ENCODE results near the gene XRCC3. TPM values are rescaled to one million over a fixed set of nuclear protein-coding genes. Genes with fewer than 3 reads are reported as not detected.

XRCC3 gene
- total RNA-seq, 1 donor from 2014 or later: 6.9 TPM

GRCh38 chr14:103758059-103758776 lies 43.0 kb upstream of the XRCC3 start:
- no peaks in the 10 kb centered on the region for H3K27me3 ChIP-seq
- no peak for DNase-seq (ENCODE audit: extremely low spot score in 2 of 2)
- H3K27ac ChIP-seq: no peak overlapping the region
- TF ChIP-seq POLR2AphosphoS5 (IDR thresholded peaks at IDR 0.05; ENCODE audit: insufficient read depth in 1 of 2, low read depth in 1 of 2) (no peak), POLR2A (IDR thresholded peaks at IDR 0.05) (no peak)
- TF ChIP-seq, protein P1, sequence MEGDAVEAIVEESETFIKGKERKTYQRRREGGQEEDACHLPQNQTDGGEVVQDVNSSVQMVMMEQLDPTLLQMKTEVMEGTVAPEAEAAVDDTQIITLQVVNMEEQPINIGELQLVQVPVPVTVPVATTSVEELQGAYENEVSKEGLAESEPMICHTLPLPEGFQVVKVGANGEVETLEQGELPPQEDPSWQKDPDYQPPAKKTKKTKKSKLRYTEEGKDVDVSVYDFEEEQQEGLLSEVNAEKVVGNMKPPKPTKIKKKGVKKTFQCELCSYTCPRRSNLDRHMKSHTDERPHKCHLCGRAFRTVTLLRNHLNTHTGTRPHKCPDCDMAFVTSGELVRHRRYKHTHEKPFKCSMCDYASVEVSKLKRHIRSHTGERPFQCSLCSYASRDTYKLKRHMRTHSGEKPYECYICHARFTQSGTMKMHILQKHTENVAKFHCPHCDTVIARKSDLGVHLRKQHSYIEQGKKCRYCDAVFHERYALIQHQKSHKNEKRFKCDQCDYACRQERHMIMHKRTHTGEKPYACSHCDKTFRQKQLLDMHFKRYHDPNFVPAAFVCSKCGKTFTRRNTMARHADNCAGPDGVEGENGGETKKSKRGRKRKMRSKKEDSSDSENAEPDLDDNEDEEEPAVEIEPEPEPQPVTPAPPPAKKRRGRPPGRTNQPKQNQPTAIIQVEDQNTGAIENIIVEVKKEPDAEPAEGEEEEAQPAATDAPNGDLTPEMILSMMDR (IDR thresholded peaks at IDR 0.05): no peak
- no peak overlapping the region for H3K4me3 ChIP-seq
- intact Hi-C loops (cut with DNase I): no loop called here
- H3K4me1 ChIP-seq: no peaks in the 10 kb centered on the region
- H3K9me3 ChIP-seq: no peaks in the 10 kb centered on the region
- no peaks in the 10 kb centered on the region for H3K36me3 ChIP-seq

GRCh38 chr14:103755060-103755459 lies 39.8 kb upstream of the XRCC3 start:
- Histone ChIP-seq H3K36me3 (peaks cover 0 to 6% of the 10 kb centered on the region in 2 donors), H3K4me1 (no peaks in the 10 kb centered on the region), H3K27ac (no peak overlapping the region), H3K9me3 (no peaks in the 10 kb centered on the region), H3K4me3 (no peak overlapping the region), H3K27me3 (no peaks in the 10 kb centered on the region)
- DNase-seq (ENCODE audit: extremely low spot score in 2 of 2): no peak
- intact Hi-C loops (cut with DNase I): no loop called here
- TF ChIP-seq POLR2AphosphoS5 (IDR thresholded peaks at IDR 0.05; ENCODE audit: insufficient read depth in 1 of 2, low read depth in 1 of 2) (no peak), POLR2A (IDR thresholded peaks at IDR 0.05) (no peak)
- TF ChIP-seq, protein P1 (IDR thresholded peaks at IDR 0.05): no peak

- intact Hi-C loops (cut with DNase I): no loop called here
- no peak overlapping the region for H3K27ac ChIP-seq
Measured at GRCh38 chr14:103753774-103754173, 38.5 kb upstream of the XRCC3 start.

DNA sequence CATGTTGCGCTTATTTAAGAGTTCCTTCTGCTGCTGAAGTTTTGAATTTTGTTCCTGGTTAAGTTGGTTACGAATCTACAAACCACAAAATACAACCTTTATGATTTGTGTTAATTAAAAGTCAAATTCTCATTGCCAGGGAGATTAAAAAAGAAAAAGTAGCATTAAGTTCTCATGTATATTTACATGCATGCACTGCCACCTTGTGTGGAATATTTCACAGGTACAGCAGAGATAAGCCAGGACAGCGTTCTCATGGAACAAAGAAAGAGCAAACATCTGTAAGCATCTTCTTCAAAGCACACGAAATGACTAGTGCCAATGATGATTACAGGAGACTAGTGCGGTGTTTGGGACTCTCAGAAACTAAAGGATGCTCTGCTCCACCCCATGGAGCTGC lies 34.6 kb upstream of the XRCC3 start:
- no peak overlapping the region for H3K27ac ChIP-seq
- no peak for DNase-seq (ENCODE audit: extremely low spot score in 2 of 2)
- no peak overlapping the region for H3K4me3 ChIP-seq
- H3K4me1 ChIP-seq: no peaks in the 10 kb centered on the region
- peaks cover 0 to 6% of the 10 kb centered on the region in 2 donors for H3K36me3 ChIP-seq
- intact Hi-C loops (cut with DNase I): no loop called here
- H3K27me3 ChIP-seq: no peaks in the 10 kb centered on the region
- TF ChIP-seq, protein P1 (IDR thresholded peaks at IDR 0.05): no peak
- H3K9me3 ChIP-seq: no peaks in the 10 kb centered on the region

More at GRCh38 chr14:103753774-103754173, 38.5 kb upstream of the XRCC3 start:
- H3K4me1 ChIP-seq: no peaks in the 10 kb centered on the region
- no peak for DNase-seq (ENCODE audit: extremely low spot score in 2 of 2)
- no peaks in the 10 kb centered on the region for H3K27me3 ChIP-seq
- TF ChIP-seq POLR2A (IDR thresholded peaks at IDR 0.05) (no peak), POLR2AphosphoS5 (IDR thresholded peaks at IDR 0.05; ENCODE audit: insufficient read depth in 1 of 2, low read depth in 1 of 2) (no peak)
- TF ChIP-seq, protein P1 (IDR thresholded peaks at IDR 0.05): no peak
- H3K9me3 ChIP-seq: no peaks in the 10 kb centered on the region
- H3K36me3 ChIP-seq: peaks cover 0 to 6% of the 10 kb centered on the region in 2 donors
- H3K4me3 ChIP-seq: no peak overlapping the region

DNA sequence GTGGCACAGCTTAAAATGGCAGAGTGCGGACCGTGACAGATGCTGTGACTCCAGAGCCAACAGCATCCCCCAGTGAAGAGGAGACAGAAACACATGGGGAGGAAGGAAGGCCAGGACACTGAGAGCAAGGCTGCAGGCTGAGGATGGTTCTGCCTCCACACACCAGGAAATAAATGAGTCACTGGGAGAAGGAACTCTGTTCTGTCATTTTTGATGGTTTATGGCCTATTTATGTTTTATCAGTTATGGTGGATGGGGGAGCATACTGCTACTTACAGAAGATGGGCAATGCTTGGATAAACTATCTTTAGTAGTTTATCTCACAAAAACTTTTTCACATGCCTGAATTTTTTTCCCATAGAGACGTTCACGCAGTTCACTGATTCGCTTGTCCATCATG lies 34.2 kb upstream of the XRCC3 start:
- no peaks in the 10 kb centered on the region for H3K9me3 ChIP-seq
- H3K4me3 ChIP-seq: no peak overlapping the region
- H3K27me3 ChIP-seq: no peaks in the 10 kb centered on the region
- no peaks in the 10 kb centered on the region for H3K4me1 ChIP-seq
- no peak overlapping the region for H3K27ac ChIP-seq
- DNase-seq (ENCODE audit: extremely low spot score in 2 of 2): no peak
- intact Hi-C loops (cut with DNase I): no loop called here
- peaks cover 0 to 6% of the 10 kb centered on the region in 2 donors for H3K36me3 ChIP-seq
- TF ChIP-seq, protein P1 (IDR thresholded peaks at IDR 0.05): no peak
- TF ChIP-seq POLR2AphosphoS5 (IDR thresholded peaks at IDR 0.05; ENCODE audit: insufficient read depth in 1 of 2, low read depth in 1 of 2): no peak
- TF ChIP-seq POLR2A (IDR thresholded peaks at IDR 0.05): no peak

Measured in vagina (tissue), 2 donors.